ENCODE results near the gene SLC22A7. TPM values are rescaled to one million over a fixed set of nuclear protein-coding genes. Genes with fewer than 3 reads are reported as not detected.
A peak's percentile ranks its signal among the peaks of the same experiment; 100 is the strongest.
"Not testable (repeated sequence)": the region's sequence is repeated elsewhere in the genome, so short reads cannot be mapped to it uniquely, and the experiment has no call there.

The SLC22A7 gene
- polyA plus RNA-seq, 1 donor, result 1.2 TPM

DNA sequence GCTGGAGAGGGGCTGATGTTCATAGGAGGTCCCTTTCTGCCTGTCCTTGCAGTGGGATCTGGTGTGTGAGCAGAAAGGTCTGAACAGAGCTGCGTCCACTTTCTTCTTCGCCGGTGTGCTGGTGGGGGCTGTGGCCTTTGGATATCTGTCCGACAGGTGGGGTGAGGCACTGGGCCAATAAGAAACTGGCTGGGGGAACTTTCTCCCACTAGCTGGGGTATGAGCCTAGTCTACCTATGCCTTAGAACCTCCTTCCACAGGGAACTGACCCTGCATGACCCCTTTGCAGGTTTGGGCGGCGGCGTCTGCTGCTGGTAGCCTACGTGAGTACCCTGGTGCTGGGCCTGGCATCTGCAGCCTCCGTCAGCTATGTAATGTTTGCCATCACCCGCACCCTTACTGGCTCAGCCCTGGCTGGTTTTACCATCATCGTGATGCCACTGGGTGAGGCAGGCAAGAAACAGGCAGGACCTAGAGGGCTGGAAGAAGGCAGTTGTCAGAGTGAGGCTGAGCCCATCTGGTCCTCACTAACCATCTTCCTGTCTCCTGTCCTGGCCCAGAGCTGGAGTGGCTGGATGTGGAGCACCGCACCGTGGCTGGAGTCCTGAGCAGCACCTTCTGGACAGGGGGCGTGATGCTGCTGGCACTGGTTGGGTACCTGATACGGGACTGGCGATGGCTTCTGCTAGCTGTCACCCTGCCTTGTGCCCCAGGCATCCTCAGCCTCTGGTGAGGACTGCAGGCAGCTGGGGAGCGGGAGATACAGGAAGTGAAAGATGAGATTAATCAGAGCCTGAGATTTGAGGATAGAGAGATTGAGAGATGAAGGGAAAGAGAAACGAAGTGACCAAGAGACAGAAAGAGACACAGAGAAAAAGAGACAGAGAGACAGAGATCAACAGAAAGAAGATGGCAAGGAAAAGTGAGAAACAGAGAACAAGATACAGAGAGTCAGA lies 1.6 kb downstream of the SLC22A7 start:
- no peak for DNase-seq

DNA sequence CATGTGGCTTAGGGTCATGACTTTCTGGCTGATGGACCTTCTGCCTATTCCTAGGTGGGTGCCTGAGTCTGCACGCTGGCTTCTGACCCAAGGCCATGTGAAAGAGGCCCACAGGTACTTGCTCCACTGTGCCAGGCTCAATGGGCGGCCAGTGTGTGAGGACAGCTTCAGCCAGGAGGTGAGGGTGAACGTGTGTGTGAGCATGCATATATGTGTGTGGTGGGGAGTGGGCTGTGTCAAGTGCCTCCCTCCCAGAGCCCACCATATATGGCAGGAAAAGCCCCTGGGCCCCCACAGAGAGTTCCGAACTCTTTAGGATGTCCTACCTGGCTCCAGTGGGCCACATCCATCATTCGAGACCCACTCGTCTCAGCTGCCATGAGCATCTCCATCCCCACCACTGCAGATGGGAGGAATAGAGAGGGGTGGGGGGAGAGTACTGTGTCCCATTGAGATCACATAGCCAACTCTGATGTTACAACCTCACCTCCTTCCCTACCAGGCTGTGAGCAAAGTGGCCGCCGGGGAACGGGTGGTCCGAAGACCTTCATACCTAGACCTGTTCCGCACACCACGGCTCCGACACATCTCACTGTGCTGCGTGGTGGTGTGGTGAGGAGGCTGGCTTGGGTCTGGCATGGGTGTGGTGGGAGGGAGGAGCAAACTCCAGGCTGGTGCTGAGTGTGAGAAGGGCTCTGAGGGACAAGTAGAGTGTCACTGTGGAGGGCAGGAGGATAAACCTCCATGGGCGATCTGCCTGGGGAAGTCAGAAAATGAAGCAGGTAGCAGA lies 3.2 kb downstream of the SLC22A7 start:
- no peak for DNase-seq

DNA sequence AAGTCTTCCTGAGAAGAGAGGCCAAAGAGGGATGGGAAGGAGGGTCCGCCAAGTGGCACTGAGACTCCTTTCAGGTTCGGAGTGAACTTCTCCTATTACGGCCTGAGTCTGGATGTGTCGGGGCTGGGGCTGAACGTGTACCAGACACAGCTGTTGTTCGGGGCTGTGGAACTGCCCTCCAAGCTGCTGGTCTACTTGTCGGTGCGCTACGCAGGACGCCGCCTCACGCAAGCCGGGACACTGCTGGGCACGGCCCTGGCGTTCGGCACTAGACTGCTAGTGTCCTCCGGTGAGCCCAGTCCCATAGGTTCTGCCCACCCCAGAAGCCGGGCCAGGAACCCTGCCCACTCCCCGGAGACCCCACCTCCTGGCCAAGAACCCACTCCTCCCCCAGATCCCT lies 4.1 kb downstream of the SLC22A7 start:
- DNase-seq, result no peak

GRCh38 chr6:43303006-43303405 lies 4.9 kb downstream of the SLC22A7 start:
- DNase-seq, result not testable (repeated sequence)

DNA sequence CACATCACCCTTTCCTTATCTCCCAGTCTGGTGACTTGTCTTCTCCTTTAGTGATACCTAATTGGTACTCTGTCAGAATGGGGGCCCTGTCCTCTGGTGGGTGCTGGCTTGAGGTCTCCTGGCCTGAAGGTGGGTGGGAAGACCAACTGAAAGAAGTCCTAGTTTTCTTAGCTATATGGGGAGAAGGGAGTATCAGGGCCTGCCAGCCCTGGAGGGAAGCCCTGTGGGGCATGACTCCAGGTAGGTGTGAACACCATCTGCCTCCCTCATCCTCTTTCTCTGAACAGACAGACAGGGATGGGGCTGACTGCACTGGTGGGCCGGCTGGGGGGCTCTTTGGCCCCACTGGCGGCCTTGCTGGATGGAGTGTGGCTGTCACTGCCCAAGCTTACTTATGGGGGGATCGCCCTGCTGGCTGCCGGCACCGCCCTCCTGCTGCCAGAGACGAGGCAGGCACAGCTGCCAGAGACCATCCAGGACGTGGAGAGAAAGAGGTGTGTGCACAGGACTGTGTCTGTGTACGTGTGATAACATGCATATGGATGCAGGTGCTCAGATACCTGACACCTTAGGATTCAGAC lies 5.8 kb downstream of the SLC22A7 start:
- no peak for DNase-seq

- DNase-seq, result no peak
These were observed 6.3 kb downstream of the SLC22A7 start for GRCh38 chr6:43304361-43304760.

DNA sequence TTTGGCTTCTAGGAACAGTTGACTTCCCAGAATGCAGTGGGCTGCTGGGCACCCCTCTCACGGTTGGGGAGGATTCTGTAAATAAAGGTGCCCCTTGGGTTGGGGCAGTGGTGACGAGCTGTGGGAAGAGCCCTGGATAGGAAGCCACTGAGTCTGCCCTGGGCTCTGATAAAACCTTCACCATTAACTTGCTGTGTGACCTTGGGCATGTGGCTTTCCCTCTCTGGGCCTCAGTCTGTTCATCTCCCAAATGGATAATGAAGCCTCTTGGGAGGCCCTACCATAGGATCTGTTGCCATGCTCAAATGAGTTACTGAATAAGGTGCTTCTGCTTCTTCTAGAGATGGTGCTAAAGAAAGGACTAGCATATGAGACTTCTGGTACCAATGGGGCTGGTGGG lies 6.8 kb downstream of the SLC22A7 start:
- DNase-seq, result no peak

DNA sequence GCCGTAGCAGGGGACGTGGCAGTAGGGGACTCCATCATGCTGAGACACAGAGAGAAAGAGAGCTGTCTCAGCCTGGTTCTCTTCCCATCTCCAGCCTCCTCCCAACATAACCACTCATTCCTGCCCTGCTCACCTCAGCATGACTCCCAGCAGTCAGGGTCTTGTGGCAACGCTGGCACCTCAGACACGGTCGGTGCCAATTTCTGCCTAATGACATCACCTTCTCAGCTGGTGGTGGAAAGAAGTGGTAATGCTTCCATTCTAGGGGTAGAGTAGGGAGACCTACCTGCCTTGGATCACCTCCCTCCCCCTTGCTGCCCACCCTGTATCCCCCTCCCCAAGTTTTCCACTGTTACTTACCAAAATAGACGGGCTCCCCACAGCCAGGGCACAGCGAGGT lies 8.0 kb downstream of the SLC22A7 start:
- DNase-seq, result no peak

- no peak for DNase-seq
These were observed 9.5 kb downstream of the SLC22A7 start for GRCh38 chr6:43307451-43308100.

- peak; percentile 15 for DNase-seq
These were observed 10.3 kb downstream of the SLC22A7 start, which contains the start of gene CRIP3 for GRCh38 chr6:43308101-43308989. Gene CRIP3 (minus strand): TSS chr6:43308826. CDS start chr6:43308792, 34 bp downstream.

GRCh38 chr6:43308990-43309477 lies 11.0 kb downstream of the SLC22A7 start:
- no peak for DNase-seq

DNA sequence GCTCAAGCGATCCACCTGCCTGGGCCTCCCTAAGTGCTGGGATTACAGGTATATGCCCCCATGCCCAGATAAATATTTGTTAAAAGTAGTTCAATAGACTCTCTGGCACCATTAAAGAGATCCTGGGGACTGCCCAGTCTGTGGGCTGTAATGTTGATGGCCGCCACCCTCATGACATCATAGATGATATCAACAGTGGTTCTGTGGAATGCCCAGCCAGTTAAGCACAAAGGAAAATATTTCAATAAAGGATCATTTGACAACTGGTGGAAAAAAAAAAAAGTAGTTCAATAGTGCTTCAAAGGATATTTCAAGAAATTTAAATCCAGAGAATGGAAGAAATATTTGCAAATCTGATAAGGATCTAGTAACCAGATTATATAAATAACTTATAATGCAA lies 12.1 kb downstream of the SLC22A7 start:
- no peak for DNase-seq

GRCh38 chr6:43310624-43311023 lies 12.6 kb downstream of the SLC22A7 start:
- DNase-seq, result no peak

- DNase-seq, result no peak
These were observed 13.6 kb downstream of the SLC22A7 start for GRCh38 chr6:43311666-43312065.

- no peak for DNase-seq
These were observed 15.8 kb downstream of the SLC22A7 start for GRCh38 chr6:43313813-43314212.

DNA sequence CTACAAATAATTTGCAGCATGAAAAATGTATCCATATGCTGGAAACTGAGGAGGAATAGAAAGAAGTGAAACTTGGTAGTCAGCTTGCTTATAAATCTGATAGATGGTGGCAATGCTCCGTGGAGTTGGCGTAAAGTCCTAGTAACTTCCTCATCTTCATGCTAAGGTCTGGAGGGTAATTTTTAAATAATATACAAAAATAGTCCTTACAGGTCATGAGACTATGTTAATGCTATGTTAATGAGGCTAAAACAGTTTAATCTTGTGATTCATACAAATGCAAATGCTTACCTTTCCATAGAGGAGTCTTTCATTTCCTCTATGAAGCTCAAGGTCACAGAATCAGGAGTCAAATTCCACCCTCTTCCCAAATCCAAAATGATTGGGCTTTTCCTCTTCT lies 20.0 kb downstream of the SLC22A7 start:
- no peak for DNase-seq

- no peak for DNase-seq
These were observed 27.8 kb downstream of the SLC22A7 start for GRCh38 chr6:43325876-43326275.

- DNase-seq, result no peak
These were observed 30.5 kb downstream of the SLC22A7 start for GRCh38 chr6:43328528-43328927.

GRCh38 chr6:43331470-43331869 lies 33.4 kb downstream of the SLC22A7 start:
- no peak for DNase-seq

GRCh38 chr6:43331891-43332290 lies 33.8 kb downstream of the SLC22A7 start:
- DNase-seq, result no peak

All from left kidney (tissue), 2 donors.